MCF 10A (cell line): Measurements from ENCODE around the gene SEMA3F. TPM values are rescaled to one million over a fixed set of nuclear protein-coding genes. Genes with fewer than 3 reads are reported as not detected.

ENCODE experiments used
- BruUV-seq: library from RNA; stranded (reverse); fragments of 400-500 nt; replicated peaks from 2 replicates; lab custom pipeline; 2021; lab: Mats Ljungman, UMichigan
- CTCF ChIA-PET: fragments of 300-600 bp; sonication (Branson Sonifier 250); formaldehyde crosslinking; extraction: SDS; loops from one replicate; lab custom pipeline; 2021; ENCODE audit warnings: antibody characterized with exemption, inconsistent platforms; lab: Yijun Ruan, JAX
- POLR2A ChIA-PET: fragments of 300-600, 350-650 bp; sonication (Branson Sonifier 250); formaldehyde crosslinking; extraction: SDS; loops from one replicate; lab custom pipeline; 2020; ENCODE audit warnings: antibody characterized with exemption, inconsistent platforms; lab: Yijun Ruan, JAX
- DNase-seq: peaks from one replicate; pipeline ENCODE4 v3.0.0-alpha.2; 2018; ENCODE audit not compliant: unreplicated experiment
- H3K27ac Mint-ChIP-seq: one replicate; pipeline ENCODE4 v1.8.0; 2022; ENCODE audit warnings: mild to moderate bottlenecking, low read depth, mixed read lengths; ENCODE audit not compliant: unreplicated experiment
- H3K27me3 Mint-ChIP-seq: one replicate; pipeline ENCODE4 v1.8.0; 2022; ENCODE audit warnings: mixed read lengths; ENCODE audit not compliant: insufficient read depth, unreplicated experiment
- H3K36me3 Mint-ChIP-seq: one replicate; pipeline ENCODE4 v1.8.0; 2022; ENCODE audit warnings: mild to moderate bottlenecking, moderate library complexity, mixed read lengths; ENCODE audit not compliant: insufficient read depth, unreplicated experiment
- H3K4me1 Mint-ChIP-seq: one replicate; pipeline ENCODE4 v1.8.0; 2022; ENCODE audit warnings: mixed read lengths; ENCODE audit not compliant: insufficient read depth, unreplicated experiment
- H3K4me3 Mint-ChIP-seq: one replicate; pipeline ENCODE4 v1.8.0; 2022; ENCODE audit warnings: mild to moderate bottlenecking, moderate library complexity, mixed read lengths; ENCODE audit not compliant: unreplicated experiment
- H3K9me3 Mint-ChIP-seq: one replicate; pipeline ENCODE4 v1.8.0; 2022; ENCODE audit warnings: mixed read lengths; ENCODE audit not compliant: unreplicated experiment
- intact Hi-C: fragments of 100-400 bp; cut with micrococcal nuclease; formaldehyde crosslinking; loops from 2 replicates; pipeline ENCODE4 v1.14.1; 2022
- total RNA-seq: library from RNA; stranded (reverse); gene quantifications from 2 replicates; pipeline ENCODE4 v1.2.3, GENCODE V29; 2022
- TF ChIP-seq, protein P1 (sequence below): fragments of 200-600 bp; IDR thresholded peaks from one replicate; pipeline ENCODE4 v1.8.0; 2022; ENCODE audit warnings: antibody characterized with exemption, mild to moderate bottlenecking; ENCODE audit not compliant: unreplicated experiment

SEMA3F gene
- total RNA-seq, 1 experiment from 2014 or later, result 34.6 TPM

DNA sequence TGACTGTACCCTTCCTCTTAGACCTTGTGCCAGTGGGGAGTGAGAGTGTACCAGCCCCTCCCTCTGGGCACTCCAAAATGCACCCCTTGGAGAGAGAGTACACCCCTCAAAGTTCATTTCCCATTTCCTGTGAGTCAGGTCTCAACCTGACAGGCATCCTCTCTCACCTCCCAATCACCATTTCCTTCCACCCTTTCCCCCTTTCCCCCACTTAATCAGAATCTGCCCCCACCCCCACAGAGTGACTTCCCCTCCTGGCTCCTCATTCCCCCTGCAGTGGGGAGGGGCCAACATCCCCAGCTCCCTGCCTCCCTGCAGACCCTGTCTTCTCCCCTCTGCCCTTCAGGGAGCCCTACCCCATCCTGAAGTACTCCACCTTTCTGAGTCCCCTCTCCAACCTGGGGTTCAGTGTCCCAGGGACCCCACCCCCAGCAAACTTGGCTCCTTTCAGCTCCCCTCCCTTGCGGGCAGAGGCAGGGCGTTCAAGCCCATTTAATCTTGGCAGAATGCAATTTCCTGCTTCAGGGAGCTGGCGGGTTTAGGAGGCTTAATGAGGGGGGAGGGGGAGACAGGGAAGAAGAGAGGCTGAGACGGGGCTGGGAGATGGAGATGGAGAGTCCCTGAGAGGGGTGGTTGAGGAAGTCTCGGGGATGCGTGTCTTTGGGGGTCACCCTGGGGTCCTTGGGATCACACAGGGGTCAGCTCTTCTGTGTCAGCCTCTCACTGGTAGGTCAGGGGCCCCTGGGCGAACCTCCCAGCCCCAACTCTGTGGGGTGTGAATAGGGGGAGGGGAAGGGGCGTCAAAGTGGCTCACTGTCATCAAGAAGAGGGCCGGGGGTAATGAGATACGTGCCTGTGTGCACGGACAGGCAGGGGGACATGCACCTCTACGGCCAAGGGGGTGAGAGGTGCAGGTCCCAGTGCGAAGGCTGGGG is 16.6 kb upstream of the SEMA3F start:
- intact Hi-C loops, result no loop called here
- ChIA-PET CTCF (interaction anchor here (0.6 to 1.2 kb wide), 3 partner anchors 11 to 128 kb away, joined by 3 to 6 read pairs (median 4); no protein-coding TSS in a partner anchor), POLR2A (interaction anchor here (0.8 to 1.0 kb wide), 2 partner anchors 12 to 87 kb away, joined by 3 to 5 read pairs; no protein-coding TSS in a partner anchor)
- TF ChIP-seq, protein P1, sequence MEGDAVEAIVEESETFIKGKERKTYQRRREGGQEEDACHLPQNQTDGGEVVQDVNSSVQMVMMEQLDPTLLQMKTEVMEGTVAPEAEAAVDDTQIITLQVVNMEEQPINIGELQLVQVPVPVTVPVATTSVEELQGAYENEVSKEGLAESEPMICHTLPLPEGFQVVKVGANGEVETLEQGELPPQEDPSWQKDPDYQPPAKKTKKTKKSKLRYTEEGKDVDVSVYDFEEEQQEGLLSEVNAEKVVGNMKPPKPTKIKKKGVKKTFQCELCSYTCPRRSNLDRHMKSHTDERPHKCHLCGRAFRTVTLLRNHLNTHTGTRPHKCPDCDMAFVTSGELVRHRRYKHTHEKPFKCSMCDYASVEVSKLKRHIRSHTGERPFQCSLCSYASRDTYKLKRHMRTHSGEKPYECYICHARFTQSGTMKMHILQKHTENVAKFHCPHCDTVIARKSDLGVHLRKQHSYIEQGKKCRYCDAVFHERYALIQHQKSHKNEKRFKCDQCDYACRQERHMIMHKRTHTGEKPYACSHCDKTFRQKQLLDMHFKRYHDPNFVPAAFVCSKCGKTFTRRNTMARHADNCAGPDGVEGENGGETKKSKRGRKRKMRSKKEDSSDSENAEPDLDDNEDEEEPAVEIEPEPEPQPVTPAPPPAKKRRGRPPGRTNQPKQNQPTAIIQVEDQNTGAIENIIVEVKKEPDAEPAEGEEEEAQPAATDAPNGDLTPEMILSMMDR, result no peak
- no peak overlapping the region for H3K27ac Mint-ChIP-seq
- no TSS peak for BruUV-seq
- no peaks in the 10 kb centered on the region for H3K9me3 Mint-ChIP-seq
- peaks cover 12% of the 10 kb centered on the region for H3K27me3 Mint-ChIP-seq
- no peak overlapping the region for H3K4me3 Mint-ChIP-seq
- H3K4me1 Mint-ChIP-seq, result peaks cover 13% of the 10 kb centered on the region
- H3K36me3 Mint-ChIP-seq, result no peaks in the 10 kb centered on the region
- DNase-seq, result peak; percentile 34

DNA sequence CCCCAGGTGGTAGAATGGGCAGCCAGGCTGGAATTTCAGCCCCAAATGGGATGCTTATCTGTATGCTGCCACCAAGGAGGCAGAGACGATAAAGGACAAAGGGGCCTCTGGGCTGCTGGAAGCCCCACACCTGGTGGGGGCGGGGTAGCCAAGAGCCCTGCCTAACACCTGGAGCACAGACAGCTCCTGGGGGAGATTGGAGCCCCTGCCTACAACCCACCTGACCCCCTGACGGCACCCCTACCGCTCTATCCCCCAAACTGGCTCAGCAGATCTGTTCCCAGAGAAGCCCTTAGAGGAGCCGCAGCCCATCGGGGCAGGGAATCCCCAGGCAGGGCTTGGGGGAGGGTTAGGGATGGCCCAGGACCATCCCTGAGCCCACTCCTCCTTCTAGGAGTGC is 15.8 kb upstream of the SEMA3F start:
- intact Hi-C loops, result no loop called here
- Mint-ChIP-seq H3K4me1 (peaks cover 13% of the 10 kb centered on the region), H3K27ac (no peak overlapping the region), H3K9me3 (no peaks in the 10 kb centered on the region), H3K27me3 (peaks cover 12% of the 10 kb centered on the region), H3K36me3 (no peaks in the 10 kb centered on the region), H3K4me3 (no peak overlapping the region)
- no TSS peak for BruUV-seq
- CTCF ChIA-PET, result no interaction called here
- DNase-seq, result no peak
- TF ChIP-seq, protein P1, result no peak
- POLR2A ChIA-PET, result interaction anchor here (0.8 kb wide), 1 partner anchor 87 kb away, joined by 3 read pairs; no protein-coding TSS in a partner anchor

DNA sequence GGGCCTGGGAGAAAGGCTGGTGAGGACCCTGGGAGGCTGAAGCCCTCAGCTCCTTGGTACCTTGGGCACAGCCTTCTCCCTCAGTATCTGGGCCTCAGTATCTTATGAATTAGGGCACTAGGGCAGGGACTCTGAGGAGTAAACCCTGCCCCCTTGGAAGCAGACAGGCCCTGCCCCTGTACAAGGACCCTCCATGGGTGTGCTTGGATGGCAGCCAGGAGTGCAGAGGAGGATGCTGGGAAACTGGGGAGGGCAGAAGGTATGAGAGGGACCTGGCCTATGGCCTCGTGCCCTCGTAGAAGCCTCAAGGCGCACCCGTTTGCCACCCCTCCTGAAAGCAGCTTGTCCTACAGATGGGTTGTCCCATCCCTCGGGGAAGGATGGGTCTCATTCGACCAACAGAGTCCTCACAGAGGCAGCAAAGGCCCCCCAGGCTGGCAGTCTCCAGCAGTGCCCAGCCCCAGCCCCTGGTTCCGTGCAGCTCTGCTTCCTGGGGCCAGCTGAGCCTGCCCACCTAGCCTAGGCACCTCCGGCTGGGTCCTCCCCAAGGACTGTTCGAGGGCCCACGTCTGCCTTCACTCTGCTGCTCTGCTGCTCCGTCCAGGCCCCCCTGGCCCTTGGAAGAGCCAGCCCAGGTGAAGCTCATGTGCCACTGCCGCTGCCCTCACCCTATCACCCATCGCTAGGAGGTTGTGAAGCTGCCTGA is 15.3 kb upstream of the SEMA3F start:
- peaks cover 12% of the 10 kb centered on the region for H3K27me3 Mint-ChIP-seq
- CTCF ChIA-PET, result interaction anchor here (0.5 kb wide), 1 partner anchor 9 kb away, joined by 3 read pairs; no protein-coding TSS in a partner anchor
- BruUV-seq, result no TSS peak
- intact Hi-C loops, result no loop called here
- TF ChIP-seq, protein P1, result no peak
- no peak overlapping the region for H3K4me3 Mint-ChIP-seq
- H3K36me3 Mint-ChIP-seq, result no peaks in the 10 kb centered on the region
- POLR2A ChIA-PET, result interaction anchor here (0.8 kb wide), 1 partner anchor 86 kb away, joined by 3 read pairs; no protein-coding TSS in a partner anchor
- no peak overlapping the region for H3K27ac Mint-ChIP-seq
- peaks cover 13% of the 10 kb centered on the region for H3K4me1 Mint-ChIP-seq
- DNase-seq, result no peak
- no peaks in the 10 kb centered on the region for H3K9me3 Mint-ChIP-seq

DNA sequence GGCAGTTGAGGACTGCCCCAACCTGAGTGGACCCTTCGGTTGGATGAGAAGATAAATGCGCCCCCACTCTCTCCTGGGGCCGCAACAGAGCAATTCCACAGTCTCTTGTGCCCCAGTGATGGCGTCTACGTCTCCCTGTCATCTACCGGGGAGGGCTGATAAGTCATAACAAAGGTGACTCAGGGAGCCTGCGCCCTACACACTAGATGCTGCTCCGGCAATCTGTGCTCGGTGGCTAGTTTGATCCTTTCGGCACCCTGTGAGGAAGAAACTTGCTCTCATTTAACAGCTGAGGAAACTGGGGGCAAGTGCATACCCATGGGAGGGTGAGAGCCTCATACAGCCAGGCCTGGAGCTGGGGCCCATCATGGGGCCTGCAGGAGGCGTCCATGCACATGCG is 14.1 kb upstream of the SEMA3F start:
- CTCF ChIA-PET, result interaction anchor here (1.1 kb wide), 1 partner anchor 85 kb away, joined by 3 read pairs; no protein-coding TSS in a partner anchor
- TF ChIP-seq, protein P1, result no peak
- Mint-ChIP-seq H3K27me3 (peaks cover 12% of the 10 kb centered on the region), H3K9me3 (no peaks in the 10 kb centered on the region), H3K36me3 (no peaks in the 10 kb centered on the region), H3K4me3 (no peak overlapping the region), H3K4me1 (peaks cover 13% of the 10 kb centered on the region), H3K27ac (no peak overlapping the region)
- no peak for DNase-seq
- no TSS peak for BruUV-seq
- intact Hi-C loops, result no loop called here
- POLR2A ChIA-PET, result no interaction called here
